Ascending aorta (tissue), 2 donors: ENCODE results near the gene CELA2A. TPM values are rescaled to one million over a fixed set of nuclear protein-coding genes. Genes with fewer than 3 reads are reported as not detected.

Source experiments
- DNase-seq, 2 donors: peaks; one replicate each; pipeline ENCODE4 v3.0.0-alpha.2; 2019; ENCODE audit warnings: low spot score in 2 of 2
- H3K27ac ChIP-seq, 2 donors: fragments of 200-600 bp; sonication (generic); one replicate each; pipeline ENCODE4 v1.5.1; 2016 to 2017; ENCODE audit warnings: mild to moderate bottlenecking in 1 of 2
- H3K27me3 ChIP-seq: fragments of 200-600 bp; sonication (generic); one replicate; pipeline ENCODE4 v1.5.1; 2017
- H3K36me3 ChIP-seq, 2 donors: fragments of 200-600 bp; sonication (generic); one replicate each; pipeline ENCODE4 v1.5.1; 2016
- H3K4me1 ChIP-seq, 2 donors: fragments of 200-600 bp; sonication (generic); one replicate each; pipeline ENCODE4 v1.5.1; 2016 to 2017; ENCODE audit warnings: mild to moderate bottlenecking in 1 of 2
- H3K4me3 ChIP-seq, 2 donors: fragments of 200-600 bp; sonication (generic); one replicate each; pipeline ENCODE4 v1.5.1; 2016 to 2017; ENCODE audit warnings: mild to moderate bottlenecking in 1 of 2
- H3K9me3 ChIP-seq, 2 donors: fragments of 200-600 bp; sonication (generic); one replicate each; pipeline ENCODE4 v1.5.1; 2016
- intact Hi-C: fragments of 100-400 bp; cut with DNase I; formaldehyde crosslinking; loops from one replicate; pipeline ENCODE4 v1.15.1; 2023
- total RNA-seq: library from RNA; depleted of rRNA; stranded (reverse); fragments of >200 nt; gene quantifications from one replicate; pipeline ENCODE4 v1.1.0, GENCODE V29; 2016
- TF ChIP-seq, protein P1 (sequence below), 3 experiments: fragments of 200-600 bp in 2 of 3; fragments of 450-650 bp in 1 of 3; sonication (generic) in 2 of 3; IDR thresholded peaks; one replicate each; pipeline ENCODE4 v1.5.1; 2016 to 2019; ENCODE audit warnings: antibody characterized with exemption in 3 of 3, mild to moderate bottlenecking in 1 of 3, moderate library complexity in 1 of 3

CELA2A gene
- total RNA-seq, 1 donor from 2014 or later: not detected

DNA sequence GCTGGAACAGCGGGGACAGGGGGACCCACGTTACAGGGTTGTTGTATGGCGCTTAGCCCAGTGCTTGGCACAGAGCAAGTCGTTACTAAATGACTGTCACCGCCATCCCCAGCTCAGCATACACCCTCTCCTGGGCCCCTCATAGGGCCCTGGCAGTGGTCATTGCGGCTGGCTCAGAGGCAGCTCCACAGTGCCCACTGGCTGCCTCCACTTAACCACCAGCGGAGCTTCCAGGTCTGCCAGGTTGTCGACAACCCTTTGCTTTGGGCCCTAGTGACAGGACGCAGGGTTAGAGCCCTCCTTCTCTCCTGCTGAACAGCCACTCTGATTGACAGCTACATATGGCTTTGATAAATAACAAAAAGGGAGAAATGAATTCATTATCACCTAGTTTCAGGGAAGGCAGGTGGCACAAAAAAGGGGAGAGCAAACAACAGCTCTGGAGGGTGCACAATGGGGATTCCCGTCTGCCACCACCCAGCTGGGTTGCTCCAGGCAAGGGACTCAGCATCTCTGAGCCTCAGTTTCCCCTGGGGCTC, 42.0 kb upstream of the CELA2A start:
- Histone ChIP-seq H3K4me1 (peaks cover 0 to 18% of the 10 kb centered on the region in 2 donors), H3K27ac (no peak overlapping the region), H3K36me3 (no peaks in the 10 kb centered on the region), H3K27me3 (no peaks in the 10 kb centered on the region), H3K9me3 (no peaks in the 10 kb centered on the region), H3K4me3 (no peak overlapping the region)
- intact Hi-C loops: loop anchor here (5.0 kb wide), 1 partner anchor 87 kb away; no protein-coding TSS in a partner anchor
- TF ChIP-seq, protein P1, sequence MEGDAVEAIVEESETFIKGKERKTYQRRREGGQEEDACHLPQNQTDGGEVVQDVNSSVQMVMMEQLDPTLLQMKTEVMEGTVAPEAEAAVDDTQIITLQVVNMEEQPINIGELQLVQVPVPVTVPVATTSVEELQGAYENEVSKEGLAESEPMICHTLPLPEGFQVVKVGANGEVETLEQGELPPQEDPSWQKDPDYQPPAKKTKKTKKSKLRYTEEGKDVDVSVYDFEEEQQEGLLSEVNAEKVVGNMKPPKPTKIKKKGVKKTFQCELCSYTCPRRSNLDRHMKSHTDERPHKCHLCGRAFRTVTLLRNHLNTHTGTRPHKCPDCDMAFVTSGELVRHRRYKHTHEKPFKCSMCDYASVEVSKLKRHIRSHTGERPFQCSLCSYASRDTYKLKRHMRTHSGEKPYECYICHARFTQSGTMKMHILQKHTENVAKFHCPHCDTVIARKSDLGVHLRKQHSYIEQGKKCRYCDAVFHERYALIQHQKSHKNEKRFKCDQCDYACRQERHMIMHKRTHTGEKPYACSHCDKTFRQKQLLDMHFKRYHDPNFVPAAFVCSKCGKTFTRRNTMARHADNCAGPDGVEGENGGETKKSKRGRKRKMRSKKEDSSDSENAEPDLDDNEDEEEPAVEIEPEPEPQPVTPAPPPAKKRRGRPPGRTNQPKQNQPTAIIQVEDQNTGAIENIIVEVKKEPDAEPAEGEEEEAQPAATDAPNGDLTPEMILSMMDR (IDR thresholded peaks at IDR 0.05): no peak
- no peak for DNase-seq

DNA sequence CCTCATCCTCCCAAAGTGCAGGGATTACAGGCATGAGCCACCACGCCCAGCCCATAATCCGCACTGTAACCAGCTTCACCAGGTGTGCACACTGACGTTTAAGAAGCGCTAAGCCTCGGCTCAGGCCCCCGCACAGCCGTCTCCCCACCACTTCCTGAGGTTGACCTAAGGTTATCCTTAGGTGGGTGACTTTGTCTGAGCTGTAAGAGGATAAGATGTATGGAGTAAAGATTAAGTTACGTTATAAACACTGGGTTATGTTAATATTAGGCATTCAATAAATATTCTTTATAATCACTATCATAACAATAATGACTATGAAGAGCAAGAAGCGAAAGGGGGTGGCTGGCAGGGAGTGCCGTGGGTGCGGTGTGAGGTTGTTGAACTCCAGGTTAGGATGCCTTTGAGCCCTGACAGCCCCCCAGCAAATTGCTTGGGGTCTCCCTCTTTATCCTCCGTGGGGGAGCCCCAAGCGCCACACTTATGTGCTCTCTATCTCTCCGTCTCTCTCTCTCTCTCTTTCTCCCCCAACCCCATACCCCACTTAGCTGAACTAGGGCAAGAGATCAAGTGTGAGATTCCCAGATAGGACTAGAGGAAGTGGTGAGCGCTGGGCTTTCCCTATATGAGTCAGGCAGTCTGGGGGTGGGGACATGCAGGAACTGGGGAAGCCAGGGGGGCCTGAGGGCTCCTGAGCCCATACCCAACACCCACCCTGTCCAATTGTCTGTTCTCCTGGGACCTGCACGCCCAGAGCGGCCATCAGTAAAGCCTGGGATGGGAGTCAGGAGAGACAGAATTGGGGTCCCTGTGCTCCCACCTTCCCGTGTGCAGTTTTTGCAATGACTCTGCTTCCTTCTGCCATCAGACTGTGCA, 39.2 kb upstream of the CELA2A start:
- no peaks in the 10 kb centered on the region for H3K9me3 ChIP-seq
- intact Hi-C loops: no loop called here
- TF ChIP-seq, protein P1 (IDR thresholded peaks at IDR 0.05): no peak
- no peaks in the 10 kb centered on the region for H3K36me3 ChIP-seq
- H3K27me3 ChIP-seq: no peaks in the 10 kb centered on the region
- H3K27ac ChIP-seq: no peak overlapping the region
- H3K4me1 ChIP-seq: peaks cover 0 to 7% of the 10 kb centered on the region in 2 donors
- H3K4me3 ChIP-seq: no peak overlapping the region
- DNase-seq: no peak

DNA sequence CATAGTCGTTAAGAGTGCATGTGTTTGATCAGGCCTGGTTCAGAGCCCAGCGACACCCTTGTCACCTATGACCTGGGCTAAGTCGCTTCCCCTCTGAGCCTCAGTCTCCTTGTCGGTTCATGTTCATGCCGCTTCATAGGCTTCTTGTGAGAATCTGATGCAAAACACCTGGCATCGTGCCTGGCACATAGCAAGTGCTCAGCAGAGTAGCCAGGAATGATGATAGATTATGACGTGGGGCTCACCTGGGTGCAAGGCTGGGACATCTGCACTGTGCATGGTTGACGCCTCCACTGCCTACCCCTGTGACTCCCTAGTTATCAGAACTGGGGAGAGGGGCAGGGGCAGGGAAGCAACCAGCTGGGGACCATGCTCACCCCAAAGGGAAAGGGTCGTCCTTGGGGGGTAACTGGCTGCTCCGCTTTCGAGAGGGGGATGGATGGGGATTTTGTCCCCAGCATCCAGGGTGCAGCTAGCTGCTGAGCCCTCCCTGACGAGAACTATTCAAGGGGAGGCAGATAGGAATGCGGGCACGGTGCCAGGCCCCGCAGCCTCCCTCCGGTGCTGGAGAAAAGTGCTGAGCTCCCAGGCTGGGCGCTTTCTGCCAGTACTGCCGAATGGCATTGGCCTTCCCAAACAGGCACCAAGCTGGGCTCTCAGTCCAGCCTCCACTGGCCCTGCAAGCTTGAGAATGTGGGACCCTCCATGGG, 37.6 kb upstream of the CELA2A start:
- H3K36me3 ChIP-seq: no peaks in the 10 kb centered on the region
- DNase-seq: no peak
- intact Hi-C loops: no loop called here
- H3K4me1 ChIP-seq: peaks cover 0 to 2% of the 10 kb centered on the region in 2 donors
- no peaks in the 10 kb centered on the region for H3K27me3 ChIP-seq
- no peak overlapping the region for H3K27ac ChIP-seq
- no peak overlapping the region for H3K4me3 ChIP-seq
- TF ChIP-seq, protein P1 (IDR thresholded peaks at IDR 0.05): no peak
- no peaks in the 10 kb centered on the region for H3K9me3 ChIP-seq

DNA sequence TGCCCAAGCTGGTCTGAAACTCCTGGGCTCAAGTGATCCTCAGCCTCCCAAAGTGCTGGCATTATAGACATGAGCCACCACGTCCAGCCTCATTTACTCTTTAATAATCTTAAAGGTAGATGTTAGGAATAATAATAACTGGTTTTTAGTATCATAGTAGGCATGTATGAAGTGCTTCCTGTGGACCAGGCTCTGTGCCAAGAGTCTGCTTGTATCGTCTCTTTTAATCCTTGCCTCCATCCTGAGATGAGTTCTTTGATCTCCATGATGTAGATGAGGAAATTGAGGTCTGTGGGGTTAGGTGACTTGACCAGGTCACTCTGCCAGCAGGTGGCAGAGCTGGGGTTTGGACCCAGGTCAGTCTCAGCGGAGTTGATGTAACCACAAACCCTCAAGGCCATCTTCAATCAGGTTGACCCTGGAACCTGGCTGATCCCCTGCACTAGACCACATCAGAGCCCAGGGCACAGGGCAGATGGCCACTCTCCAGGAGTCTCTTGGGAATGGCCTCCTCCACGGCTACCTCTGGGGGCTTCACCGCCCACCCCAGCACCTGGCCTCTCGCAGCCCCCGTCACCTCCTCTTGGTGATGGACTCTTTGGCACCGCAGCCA, 35.6 kb upstream of the CELA2A start:
- DNase-seq: no peak
- no peak overlapping the region for H3K4me3 ChIP-seq
- H3K27ac ChIP-seq: no peak overlapping the region
- H3K27me3 ChIP-seq: no peaks in the 10 kb centered on the region
- TF ChIP-seq, protein P1 (IDR thresholded peaks at IDR 0.05): no peak
- peaks cover 0 to 3% of the 10 kb centered on the region in 2 donors for H3K36me3 ChIP-seq
- no peaks in the 10 kb centered on the region for H3K4me1 ChIP-seq
- intact Hi-C loops: no loop called here
- H3K9me3 ChIP-seq: no peaks in the 10 kb centered on the region

DNA sequence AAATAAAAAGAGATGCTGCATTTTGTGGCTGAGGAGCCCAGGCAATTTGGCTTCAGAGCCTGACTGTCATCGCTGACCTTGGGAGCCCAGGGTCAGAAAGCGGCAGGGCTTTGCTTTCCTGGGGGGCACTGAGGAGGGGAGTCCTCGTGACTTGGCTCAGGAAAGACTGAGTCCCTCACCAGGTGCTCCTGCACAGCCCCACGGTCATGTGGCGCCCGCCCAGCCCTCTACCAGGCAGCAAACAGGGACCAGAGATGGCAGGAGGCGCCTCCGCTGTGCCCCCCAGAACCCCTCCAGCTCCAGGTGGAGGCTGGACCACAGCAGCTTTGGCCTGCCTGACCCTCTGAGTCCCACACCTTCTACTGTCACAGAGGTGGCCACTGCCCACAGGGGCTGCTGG, 33.7 kb upstream of the CELA2A start:
- Histone ChIP-seq H3K27ac (no peak overlapping the region), H3K27me3 (no peaks in the 10 kb centered on the region), H3K4me3 (no peak overlapping the region), H3K36me3 (peaks cover 12% of the 10 kb centered on the region in 2 donors), H3K4me1 (no peaks in the 10 kb centered on the region), H3K9me3 (no peaks in the 10 kb centered on the region)
- TF ChIP-seq, protein P1 (IDR thresholded peaks at IDR 0.05): no peak
- intact Hi-C loops: no loop called here
- no peak for DNase-seq
